GM19372 (cell line): ENCODE results near the gene GATAD2A.
"Not testable (repeated sequence)": the region's sequence is repeated elsewhere in the genome, so short reads cannot be mapped to it uniquely, and the experiment has no call there.

ENCODE experiments used
- ATAC-seq: cut with Tn5 transposase; IDR thresholded peaks from one replicate; pipeline ENCODE4 v1.9.1; 2021; ENCODE audit warnings: mild to moderate bottlenecking, low read depth, moderate library complexity; ENCODE audit not compliant: unreplicated experiment

The GATAD2A gene

GRCh38 chr19:19445288-19445687 is 39.8 kb downstream of the GATAD2A start:
- ATAC-seq, result no peak

GRCh38 chr19:19445911-19446361 is 40.5 kb downstream of the GATAD2A start:
- ATAC-seq, result no peak

- ATAC-seq, result no peak
These were observed 41.4 kb downstream of the GATAD2A start for GRCh38 chr19:19446655-19447437.

GRCh38 chr19:19447536-19448237 is 42.2 kb downstream of the GATAD2A start:
- no peak for ATAC-seq

GRCh38 chr19:19448238-19448544 is 42.7 kb downstream of the GATAD2A start:
- ATAC-seq, result no peak

- ATAC-seq, result no peak
These were observed 46.2 kb downstream of the GATAD2A start for GRCh38 chr19:19451429-19452242.

- ATAC-seq, result no peak
These were observed 47.0 kb downstream of the GATAD2A start for GRCh38 chr19:19452243-19453124.

GRCh38 chr19:19453125-19453454 is 47.6 kb downstream of the GATAD2A start:
- ATAC-seq, result no peak

- not testable (repeated sequence) for ATAC-seq
These were observed 49.9 kb downstream of the GATAD2A start for GRCh38 chr19:19455166-19455919.

- ATAC-seq, result no peak
These were observed 52.2 kb downstream of the GATAD2A start for GRCh38 chr19:19457671-19458070.

GRCh38 chr19:19458110-19458816 is 52.8 kb downstream of the GATAD2A start:
- ATAC-seq, result no peak

GRCh38 chr19:19459073-19459472 is 53.6 kb downstream of the GATAD2A start:
- no peak for ATAC-seq

- ATAC-seq, result no peak
These were observed 54.3 kb downstream of the GATAD2A start for GRCh38 chr19:19459707-19460251.

- no peak for ATAC-seq
These were observed 54.8 kb downstream of the GATAD2A start for GRCh38 chr19:19460258-19460731.

GRCh38 chr19:19460761-19461265 is 55.3 kb downstream of the GATAD2A start:
- ATAC-seq, result no peak

GRCh38 chr19:19461306-19461670 is 55.8 kb downstream of the GATAD2A start:
- no peak for ATAC-seq

GRCh38 chr19:19461671-19462622 is 56.5 kb downstream of the GATAD2A start:
- ATAC-seq, result no peak
